Activated CD4-positive, alpha-beta T cell treated with anti-CD3 and anti-CD28 coated beads for 4 hours (primary cell): ENCODE data around the gene HEXA.

Source experiments
- DNase-seq, 2 donors: peaks; one replicate each; pipeline ENCODE4 v3.0.0-alpha.2; 2020

The HEXA gene

DNA sequence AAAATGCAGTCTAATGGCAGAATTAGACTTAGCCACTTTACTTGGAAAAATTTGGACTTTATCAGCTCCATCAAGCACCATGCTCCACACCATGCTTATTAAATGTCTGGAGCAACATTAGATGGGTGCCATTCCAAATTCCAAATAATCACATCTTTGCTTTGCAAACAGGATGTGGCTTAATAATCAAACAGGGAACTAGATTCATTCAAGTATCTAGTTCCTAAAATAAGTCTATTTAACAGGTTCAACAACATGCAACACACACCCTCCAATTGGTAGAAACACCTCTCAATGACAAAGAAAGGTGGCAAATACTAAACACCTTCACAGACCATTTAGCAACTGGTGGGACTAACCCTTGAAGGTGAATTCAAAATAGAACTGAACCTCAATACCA lies 3.5 kb downstream of the HEXA start:
- DNase-seq: no peak

DNA sequence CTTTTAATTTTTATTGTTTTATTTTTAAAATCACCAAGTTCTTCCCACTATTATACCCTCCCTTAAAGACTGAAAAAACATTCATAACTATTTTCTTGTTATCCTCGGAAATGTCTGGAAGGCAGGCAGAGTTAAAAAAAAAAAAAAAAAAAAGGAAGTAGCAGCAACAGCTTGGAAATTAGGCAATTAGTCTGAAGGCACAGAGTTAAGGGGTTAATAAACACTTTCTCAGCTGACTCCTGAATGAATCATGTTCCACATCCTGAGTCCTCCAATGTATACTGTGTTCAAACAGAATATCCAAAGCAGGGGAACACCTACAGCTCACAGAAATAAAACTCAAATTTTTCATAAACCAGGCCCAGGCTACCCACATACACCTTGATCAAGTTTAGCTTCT lies 5.8 kb downstream of the HEXA start:
- DNase-seq: no peak

DNA sequence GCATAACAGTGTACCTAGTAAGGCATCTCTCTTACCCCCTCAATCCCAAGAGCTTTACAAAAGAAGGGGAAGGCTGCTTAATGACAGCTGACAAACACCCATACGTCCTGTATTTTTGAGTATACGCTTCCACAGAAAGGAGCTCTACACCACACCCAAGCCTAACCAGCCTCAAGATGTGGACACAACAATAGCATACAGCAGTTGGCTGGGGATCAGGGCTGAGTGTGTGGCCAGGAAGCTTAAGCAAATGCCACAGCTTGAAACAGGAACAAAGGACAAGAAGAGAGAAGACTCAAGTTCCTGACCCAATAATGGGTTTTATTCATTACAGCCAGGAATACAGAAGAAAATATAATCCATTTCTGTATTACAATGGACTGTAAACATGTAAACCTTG lies 6.9 kb downstream of the HEXA start:
- DNase-seq: no peak

DNA sequence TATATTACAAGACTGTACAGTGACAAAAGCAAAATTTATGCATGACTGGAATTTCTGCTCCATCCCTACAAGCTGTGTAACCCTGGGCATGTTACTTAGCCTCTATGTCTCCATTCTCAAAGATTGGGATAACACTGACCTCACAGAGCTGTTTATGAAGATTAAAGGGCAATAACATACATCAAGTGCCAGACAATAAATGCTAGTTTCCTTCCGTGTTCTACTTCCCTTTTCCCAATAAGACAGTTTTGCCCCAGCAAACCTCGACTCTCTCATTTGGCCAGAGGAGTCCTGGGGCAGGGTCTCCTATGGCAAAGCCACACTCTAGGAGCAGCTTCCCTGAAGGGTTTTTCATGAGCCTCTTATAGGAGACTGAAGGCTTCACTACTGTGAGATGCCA lies 7.5 kb downstream of the HEXA start:
- DNase-seq: no peak

DNA sequence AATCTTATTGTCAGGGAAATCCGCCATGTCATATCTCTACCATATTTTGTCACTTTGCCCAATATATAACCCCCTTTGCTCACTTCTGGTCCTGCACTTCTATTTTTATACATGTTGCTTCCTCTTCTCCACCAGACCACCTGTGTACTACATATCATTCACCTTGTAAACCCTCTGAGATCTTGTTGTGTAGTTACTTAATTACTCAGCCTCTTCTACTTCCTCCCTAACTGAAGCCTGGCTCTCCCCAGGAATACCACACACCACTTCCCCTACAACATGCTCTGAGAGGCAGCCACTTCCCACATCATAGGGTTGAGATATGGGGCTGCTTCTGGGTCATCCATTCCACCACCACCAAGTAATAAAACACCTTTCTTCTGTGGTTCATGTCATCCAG lies 10.0 kb downstream of the HEXA start:
- no peak for DNase-seq

DNA sequence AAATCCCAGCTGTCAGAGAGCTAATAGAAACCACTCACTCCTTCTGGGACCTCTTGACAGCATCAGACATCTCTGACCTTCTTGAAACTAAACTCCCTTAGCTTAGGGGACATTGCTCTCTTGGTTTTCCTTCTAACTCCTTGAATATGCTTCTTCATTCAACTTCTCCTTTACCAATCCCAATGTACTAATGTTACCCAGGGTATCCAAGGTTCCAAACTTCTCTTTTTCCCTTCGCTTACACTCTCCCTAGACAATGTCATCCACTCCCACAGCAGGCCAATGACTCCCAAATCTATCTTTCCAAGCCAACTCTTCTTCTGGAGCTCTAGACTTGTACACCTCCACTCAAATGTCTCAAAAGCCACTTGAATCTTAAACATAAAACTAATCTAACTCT lies 14.6 kb downstream of the HEXA start:
- DNase-seq: no peak

DNA sequence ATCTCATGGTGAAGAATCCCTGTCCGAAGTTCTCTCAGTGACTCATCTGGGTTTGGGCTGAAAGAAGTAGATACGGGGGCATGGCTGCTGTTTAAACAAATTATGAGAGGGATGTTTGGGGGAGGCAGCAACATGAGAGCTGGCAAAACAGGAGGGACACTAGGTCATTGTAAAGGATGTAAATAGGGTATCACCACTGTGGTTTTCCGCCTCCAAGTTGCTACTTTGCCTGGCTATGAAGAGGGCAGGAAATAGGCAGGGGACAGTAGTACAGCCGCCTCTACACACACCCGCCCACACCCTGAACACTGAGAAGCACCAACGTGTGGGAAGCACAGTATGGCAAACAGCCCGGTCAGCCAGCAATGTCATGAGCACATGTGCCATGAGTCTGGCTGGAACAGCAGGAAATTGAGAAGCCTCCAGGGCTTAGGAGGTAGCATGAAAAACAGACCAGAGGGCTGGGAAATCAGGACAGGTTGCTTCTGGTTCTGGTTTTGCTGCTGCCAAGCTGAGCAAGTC lies 17.1 kb downstream of the HEXA start:
- peak in 1 of 2 donors; percentile 9 for DNase-seq

DNA sequence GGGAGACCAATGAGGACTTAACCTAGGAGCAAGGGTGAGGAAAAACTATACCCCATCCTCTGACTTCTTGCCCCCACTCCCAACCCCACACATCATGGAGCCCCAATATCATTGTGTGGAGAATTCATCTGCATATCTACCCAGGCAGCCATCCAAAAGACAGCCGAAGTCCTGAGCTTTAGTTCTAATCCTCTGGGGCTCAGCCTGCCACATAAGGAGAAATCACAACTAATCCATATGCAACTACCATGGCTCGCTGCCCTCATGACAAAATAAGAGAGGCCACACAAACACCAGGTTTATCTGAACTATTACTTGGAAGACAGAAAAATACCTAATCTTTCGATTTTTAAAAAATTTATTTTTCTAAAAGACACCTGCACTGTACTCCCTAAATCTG lies 17.7 kb downstream of the HEXA start:
- no peak for DNase-seq

DNA sequence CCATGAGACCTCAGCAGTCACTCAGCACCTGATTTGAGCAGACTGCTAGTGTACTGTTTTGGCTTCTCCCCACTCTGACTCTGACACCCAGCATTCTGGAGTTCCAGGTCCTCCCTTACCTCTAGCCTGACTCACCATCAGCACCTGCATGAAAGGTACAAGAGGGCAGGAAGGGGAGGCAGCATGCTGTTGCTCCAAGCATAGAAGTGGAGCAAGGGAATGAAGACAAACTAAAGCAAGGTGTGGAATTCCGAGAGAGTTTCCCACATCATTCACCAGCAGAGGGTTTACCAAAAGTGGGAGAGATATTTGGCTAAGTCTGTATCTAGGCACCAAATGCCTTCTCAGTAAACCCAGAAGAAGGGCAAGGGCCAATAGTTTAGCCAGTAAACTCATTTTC lies 21.3 kb downstream of the HEXA start:
- DNase-seq: no peak

DNA sequence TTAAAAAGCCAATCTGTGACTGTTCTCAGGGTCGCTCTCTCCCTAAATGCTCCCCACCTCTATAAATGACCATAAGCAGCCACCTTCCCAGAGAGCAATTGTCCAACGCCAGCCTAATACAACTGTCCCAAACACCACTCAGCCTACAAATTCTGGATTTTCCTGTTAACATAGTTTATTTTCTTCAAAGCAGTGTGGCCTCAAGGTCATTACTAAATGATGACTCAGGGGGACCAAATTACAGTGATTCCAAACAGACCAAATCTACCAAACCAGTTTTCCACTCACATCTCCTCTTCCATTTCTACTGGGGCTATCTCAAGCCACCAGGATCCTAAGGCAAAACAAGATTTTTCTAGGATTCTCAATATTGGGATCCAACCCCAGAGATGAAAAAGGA lies 22.5 kb downstream of the HEXA start:
- DNase-seq: no peak

DNA sequence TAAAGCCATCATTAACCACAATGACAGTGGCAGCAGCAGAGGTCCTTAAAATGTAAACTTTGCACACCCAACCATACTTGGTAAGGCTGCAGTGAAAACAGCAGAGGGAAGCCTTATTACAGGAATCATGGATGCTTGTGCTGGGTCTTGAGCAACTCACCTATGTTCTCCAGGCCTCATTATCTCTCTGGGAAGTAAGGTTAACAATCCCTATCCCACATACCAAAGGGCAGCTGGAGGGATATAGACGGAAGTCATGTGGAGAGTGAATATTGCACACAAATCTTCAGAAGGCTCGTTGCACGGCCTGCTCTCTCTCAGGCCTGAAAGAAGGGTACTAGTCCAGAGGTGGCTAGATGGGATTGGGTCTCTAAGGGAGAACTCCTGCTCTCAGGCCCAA lies 30.0 kb downstream of the HEXA start:
- no peak for DNase-seq

DNA sequence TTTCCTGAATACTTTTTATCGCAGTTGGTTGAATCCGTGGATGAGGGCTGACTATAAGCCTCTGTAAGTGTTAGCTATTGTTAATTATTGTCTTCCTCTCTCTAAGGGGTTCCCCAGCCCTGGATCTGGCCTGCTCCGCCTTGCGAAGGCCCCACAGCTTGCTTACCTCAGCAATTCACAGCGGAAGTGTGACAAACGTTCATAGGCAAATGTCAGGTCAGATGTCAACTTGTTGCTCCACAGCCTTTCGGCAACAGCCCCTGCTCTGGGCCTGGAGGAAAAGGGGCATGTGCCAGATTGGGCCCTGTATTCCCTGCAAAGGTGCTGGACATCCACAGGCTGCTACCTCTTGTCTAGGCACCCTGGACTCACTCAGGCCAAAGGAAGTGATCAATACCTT lies 30.5 kb downstream of the HEXA start:
- no peak for DNase-seq

DNA sequence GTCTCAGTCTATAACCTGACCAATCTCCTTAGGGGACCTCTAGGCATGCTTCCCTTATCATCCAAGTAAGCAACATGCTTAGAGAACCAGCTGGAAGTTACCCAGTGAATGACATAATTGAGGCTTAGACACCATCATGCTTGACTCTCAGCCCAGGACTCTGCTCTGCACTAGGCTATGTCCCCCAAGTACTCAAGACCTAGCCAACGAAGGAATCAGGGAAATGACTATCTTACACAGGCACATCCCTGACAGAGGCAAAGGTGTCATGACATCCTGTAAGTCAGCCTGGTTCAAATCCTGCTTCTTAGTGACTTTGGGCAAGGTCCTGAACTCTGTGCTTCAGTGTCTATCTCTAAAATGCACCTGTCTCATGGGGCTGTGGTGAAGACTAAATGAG lies 31.2 kb downstream of the HEXA start:
- no peak for DNase-seq

DNA sequence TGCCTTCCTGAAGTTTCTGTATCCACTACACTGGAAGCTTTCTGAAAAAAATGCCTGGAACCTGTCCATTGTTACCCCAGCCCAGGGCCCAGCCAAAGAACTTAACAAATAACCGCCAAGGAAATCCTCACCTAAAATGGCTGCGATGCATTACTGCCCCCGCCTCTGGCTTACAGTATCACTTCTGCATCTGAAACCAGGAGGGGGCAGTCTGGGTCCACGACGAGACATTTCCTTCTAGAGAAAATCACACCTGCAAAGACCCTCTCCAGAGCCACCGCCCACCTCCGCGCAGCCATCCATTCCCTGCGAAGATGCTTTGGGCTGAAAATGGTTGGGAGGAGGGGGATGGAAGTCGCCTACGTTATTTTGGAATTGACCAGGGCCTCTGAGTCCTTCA lies 33.4 kb downstream of the HEXA start:
- DNase-seq: peak; percentile 35 to 42

DNA sequence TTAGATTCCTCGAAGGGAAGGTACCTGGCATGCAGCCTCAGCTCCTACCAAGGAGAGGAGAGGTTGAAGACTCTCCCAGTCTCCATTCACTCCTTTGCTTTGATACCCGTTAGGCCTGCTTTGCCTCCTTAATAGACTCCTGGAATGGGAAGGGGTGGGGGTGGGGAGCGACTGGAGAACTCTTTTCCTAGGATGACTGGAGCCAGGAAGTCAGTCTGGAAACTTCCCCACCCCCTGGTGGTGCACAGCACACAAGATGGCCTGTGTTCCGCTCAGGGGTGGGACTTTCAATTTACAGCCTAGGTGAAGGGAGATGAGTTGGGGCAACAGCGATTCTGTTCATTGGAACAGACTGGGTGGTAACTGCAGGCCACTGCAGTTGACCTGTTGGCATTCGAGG lies 34.5 kb downstream of the HEXA start:
- DNase-seq: no peak

DNA sequence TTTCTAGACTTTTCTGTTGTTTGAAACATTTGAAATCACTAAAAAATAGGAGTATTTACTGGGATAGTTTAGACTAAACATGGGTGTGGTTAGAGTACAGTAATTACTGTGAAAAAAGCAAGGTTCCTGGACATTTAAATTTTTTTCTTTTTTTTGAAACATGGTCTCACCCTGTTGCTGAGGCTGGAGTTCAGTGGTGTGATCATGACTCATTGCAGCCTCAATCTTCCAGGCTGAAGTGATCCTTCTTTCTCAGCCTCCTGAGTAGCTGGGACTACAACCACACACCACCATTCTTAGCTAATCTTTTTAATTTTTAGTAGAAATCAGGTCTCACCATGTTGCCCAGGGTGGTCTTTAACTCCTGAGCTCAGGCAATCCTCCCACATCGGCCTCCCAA lies 35.4 kb downstream of the HEXA start:
- DNase-seq: no peak

DNA sequence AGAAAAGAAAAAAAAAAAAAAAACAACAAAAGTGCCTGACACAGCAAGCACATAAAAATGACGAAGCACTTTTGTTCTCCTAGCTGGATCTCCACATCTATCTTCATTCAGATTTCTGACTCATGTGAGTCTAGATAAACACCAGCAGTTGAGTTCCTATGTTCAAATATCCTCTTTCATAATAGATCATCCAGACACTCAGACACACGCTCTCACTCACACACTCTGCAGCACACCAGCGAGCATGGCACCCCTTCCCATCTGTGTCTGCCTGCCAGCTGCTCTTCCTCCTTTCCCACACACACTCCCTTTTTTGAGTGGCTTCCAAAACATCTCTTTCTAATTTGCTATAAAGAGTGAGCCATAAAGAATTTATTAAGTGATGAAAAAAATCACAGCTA lies 36.0 kb downstream of the HEXA start:
- no peak for DNase-seq

DNA sequence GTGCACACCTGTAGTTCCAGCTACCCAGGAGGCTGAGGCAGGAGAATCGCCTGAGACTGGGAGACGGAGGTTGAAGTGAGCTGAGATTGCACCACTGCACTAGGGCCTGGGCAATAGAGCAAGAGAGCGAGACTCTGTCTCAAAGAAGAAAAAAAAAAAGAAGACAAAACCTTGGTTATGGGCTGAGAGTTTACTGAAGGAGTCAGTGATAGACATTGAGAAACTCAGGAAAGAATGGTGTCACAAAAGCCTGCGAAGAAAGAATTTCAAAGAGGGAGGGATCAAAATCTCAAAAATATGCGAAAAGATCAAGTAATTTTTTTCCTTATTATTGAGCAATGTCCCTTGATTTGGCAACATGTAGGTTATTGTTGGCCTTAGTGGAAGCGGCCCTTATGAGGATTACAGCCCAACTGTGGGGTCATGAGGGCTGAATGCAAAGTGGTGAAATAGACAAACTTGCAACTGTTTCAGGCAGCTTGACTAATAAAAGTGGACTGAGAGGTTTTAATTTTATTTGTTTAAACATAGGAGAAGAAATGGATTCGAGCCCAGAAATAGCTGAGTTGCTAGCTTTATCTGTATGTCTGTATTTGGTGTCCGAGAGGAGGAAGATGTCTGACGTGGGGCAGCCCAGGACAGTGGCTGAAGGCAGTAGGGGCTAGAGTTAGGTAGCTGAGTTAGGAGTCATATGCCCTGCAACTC lies 37.0 kb downstream of the HEXA start:
- no peak for DNase-seq

DNA sequence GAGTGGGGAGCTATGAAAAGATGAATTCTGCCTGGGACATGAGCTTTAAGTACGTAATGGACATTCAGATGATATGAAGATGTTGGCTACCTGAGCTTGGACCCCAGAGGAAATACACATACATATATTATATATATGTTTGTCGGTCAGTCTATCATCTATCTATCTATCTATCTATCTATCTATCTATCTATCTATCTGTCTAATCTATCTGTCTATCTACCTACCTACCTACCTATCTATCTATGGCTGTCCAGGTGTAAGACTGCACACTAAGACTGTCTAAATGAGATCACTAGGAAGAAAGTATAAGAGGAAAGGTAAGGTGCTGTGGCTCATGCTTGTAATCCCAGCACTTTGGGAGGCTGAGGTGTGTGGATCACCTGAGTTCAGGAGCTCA lies 37.7 kb downstream of the HEXA start:
- DNase-seq: no peak

DNA sequence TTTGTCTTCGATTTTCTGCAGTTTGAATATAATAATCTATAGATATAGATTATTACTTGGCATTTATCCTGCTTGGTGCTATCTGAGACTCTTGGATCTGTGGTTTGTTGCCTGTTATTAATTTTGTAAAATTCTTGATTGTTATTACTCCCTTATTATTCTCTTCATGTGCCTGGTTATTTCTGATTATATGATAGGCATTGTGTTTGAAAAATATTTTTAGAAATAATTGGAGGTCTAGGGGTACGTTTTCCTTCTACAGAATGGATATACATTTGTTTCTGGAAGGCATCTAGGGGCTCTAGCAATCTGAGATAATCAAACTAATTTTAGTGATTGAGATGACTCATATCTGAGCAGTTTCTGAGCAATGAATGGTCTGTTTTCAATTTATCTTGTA lies 41.0 kb downstream of the HEXA start:
- DNase-seq: no peak

DNA sequence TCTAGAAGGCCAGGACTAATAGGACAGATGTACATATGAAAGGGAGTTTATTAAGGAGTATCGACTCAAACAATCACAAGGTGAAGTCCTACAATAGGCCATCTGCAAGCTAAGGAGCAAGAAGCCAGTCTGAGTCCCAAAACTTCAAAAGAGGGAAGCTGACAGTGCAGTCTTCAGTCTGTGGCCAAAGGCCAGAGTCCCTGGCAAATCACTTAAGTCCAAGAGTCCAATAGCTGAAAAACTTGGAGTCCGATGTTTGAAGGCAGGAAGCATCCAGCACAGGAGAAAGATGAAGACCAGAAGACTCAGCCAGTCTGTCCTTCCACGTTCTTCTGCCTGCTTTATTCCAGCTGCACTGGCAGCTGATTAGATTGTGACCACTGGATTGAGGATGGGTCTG lies 44.8 kb downstream of the HEXA start:
- DNase-seq: no peak

DNA sequence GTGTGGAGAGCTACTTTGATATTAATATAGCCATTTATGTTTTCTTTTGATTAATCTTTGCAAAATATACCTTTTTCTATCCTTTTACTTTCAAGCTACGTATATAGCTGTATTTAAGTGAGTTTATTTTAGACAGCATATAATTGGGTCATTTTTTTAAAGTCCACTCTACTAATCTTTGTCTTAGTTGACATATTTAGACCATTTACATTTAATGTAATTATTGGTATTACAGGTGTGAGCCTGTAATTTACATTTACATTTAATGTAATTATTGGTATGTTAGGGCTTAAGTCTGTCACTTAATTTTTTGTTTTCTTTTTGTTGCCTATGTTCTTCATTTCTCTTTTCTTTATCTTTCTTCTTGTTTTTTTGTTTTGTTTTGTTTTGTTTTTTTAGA lies 52.1 kb downstream of the HEXA start:
- no peak for DNase-seq

DNA sequence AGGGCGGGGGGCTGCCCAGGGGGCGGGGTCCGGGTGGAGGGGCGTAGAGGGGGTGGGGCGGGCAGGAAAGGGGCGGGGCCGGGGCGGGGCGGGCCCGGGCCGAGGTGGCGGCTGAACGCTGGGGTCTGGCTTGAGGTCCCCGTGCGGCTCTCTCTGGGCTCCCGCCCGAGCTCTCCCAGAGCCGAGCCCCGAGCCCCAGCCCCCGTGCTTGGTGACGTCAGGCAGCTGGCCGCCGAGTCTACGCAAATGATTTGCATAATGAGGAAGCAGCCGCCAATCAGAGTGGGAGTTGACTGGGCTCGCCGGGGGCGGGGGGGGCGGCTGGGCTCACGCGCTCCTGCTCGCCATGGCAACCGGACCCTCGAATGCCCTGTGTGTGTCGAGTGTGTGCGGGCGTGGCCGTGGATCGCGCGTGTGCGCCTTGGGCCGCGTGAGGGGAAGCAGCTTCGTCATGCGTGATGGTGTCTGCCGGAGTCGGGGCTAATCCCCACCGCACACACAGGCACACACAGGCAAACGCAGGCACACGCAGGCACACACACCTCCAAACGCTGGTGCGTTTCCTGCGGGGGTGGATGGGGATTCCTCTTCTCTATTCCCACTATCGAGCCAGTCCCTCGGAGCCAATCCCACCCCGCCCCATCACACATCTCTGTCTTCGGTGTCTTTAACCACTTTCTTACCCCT lies 55.7 kb downstream of the HEXA start, which contains the start of gene CELF6:
TSS of gene CELF6 (minus strand) at position 173 of the 687 bp plus-strand sequence. CDS start 283 bp downstream, outside the sequence.
- peak; percentile 74 to 76 for DNase-seq

DNA sequence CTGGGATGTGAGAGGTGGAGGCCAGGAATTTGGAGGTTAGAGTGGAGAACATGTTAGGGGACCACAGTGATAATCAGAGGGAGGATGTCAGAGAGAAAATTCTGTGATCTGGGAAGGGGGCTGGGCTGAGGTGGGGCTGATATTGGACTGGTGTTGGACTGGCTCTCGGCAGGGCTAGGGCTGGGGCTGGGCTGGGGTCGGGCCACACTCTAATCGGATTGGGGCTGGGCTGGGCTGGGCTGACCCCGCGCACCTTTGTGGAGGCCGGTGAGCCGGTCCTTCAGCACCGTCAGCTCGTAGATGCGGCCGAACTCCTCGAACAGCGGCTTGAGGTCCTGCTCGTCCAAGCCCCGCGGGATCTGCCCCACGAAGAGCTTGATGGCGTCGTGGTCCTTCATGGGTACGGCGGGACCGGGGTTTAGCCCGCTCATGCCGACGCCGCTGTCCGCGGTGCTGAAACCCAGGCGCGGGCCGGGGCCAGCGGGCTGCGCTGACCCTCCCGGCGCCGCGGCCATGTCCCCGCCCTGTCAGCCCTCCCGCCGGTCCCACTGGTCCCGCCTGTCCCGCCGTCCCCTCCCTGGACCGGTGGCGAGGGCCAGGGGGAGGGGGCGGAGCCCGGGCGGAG lies 56.3 kb downstream of the HEXA start:
- peak; percentile 26 to 31 for DNase-seq
